Stimulated activated CD8-positive, alpha-beta memory T cell treated with anti-CD3 and anti-CD28 coated beads, Interleukin-4, amount 100 ng/mL, for 1 hour (primary cell): ENCODE results near the gene PRR16.
"Not testable (repeated sequence)": the region's sequence is repeated elsewhere in the genome, so short reads cannot be mapped to it uniquely, and the experiment has no call there.

Experiments
- DNase-seq, 2 donors: peaks; one replicate each; pipeline ENCODE4 v3.0.0-alpha.2; 2020; ENCODE audit warnings: low read depth in 2 of 2, low spot score in 1 of 2

PRR16 gene

GRCh38 chr5:120632430-120632829 lies 168.3 kb downstream of the PRR16 start:
- DNase-seq = no peak

- no peak for DNase-seq
Measured at GRCh38 chr5:120638449-120638848, 174.3 kb downstream of the PRR16 start.

- DNase-seq = no peak
Measured at GRCh38 chr5:120640778-120641177, 176.7 kb downstream of the PRR16 start.

- DNase-seq = no peak
Measured at GRCh38 chr5:120644516-120644915, 180.4 kb downstream of the PRR16 start.

- no peak for DNase-seq
Measured at GRCh38 chr5:120655828-120656435, 191.8 kb downstream of the PRR16 start.

GRCh38 chr5:120657104-120657503 lies 193.0 kb downstream of the PRR16 start:
- no peak for DNase-seq

GRCh38 chr5:120677481-120677880 lies 213.4 kb downstream of the PRR16 start:
- no peak for DNase-seq

GRCh38 chr5:120678279-120678678 lies 214.2 kb downstream of the PRR16 start:
- DNase-seq = no peak

GRCh38 chr5:120682851-120683250 lies 218.8 kb downstream of the PRR16 start:
- no peak for DNase-seq

GRCh38 chr5:120683580-120683979 lies 219.5 kb downstream of the PRR16 start:
- no peak for DNase-seq

GRCh38 chr5:120684213-120684612 lies 220.1 kb downstream of the PRR16 start:
- DNase-seq = no peak

- DNase-seq = no peak
Measured at GRCh38 chr5:120684749-120685415, 220.8 kb downstream of the PRR16 start.

GRCh38 chr5:120690621-120691407 lies 226.7 kb downstream of the PRR16 start:
- DNase-seq = no peak

- DNase-seq = no peak
Measured at GRCh38 chr5:120692325-120692724, 228.2 kb downstream of the PRR16 start.

GRCh38 chr5:120695368-120695880 lies 231.3 kb downstream of the PRR16 start:
- DNase-seq = no peak

- no peak for DNase-seq
Measured at GRCh38 chr5:120697147-120697546, 233.0 kb downstream of the PRR16 start.

- DNase-seq = not testable (repeated sequence)
Measured at GRCh38 chr5:120697670-120698327, 233.7 kb downstream of the PRR16 start.

- not testable (repeated sequence) for DNase-seq
Measured at GRCh38 chr5:120700653-120701052, 236.6 kb downstream of the PRR16 start.

GRCh38 chr5:120702817-120703538 lies 238.9 kb downstream of the PRR16 start:
- not testable (repeated sequence) for DNase-seq

- no peak for DNase-seq
Measured at GRCh38 chr5:120703918-120704587, 240.0 kb downstream of the PRR16 start.
